B cell (primary cell): Measurements from ENCODE around the gene LRRC8B. TPM values are rescaled to one million over a fixed set of nuclear protein-coding genes. Genes with fewer than 3 reads are reported as not detected.

Experiments
- ATAC-seq: fragments of 200-7000 bp; cut with Tn5 transposase; one replicate; pipeline ENCODE4 v1.10.0; 2021; ENCODE audit warnings: low read depth, mild to moderate bottlenecking, moderate number of reproducible peaks, moderate library complexity
- CTCF ChIA-PET: fragments of 350-600 bp; sonication (Branson Sonifier 250); formaldehyde crosslinking; loops from one replicate; lab custom pipeline; 2021; ENCODE audit warnings: antibody characterized with exemption, inconsistent platforms; lab: Charles Lee
- POLR2A ChIA-PET: fragments of 350-600 bp; sonication (Branson Sonifier 250); formaldehyde crosslinking; loops from one replicate; lab custom pipeline; 2021; ENCODE audit warnings: antibody characterized with exemption; lab: Charles Lee
- DNase-seq: peaks from one replicate; pipeline ENCODE4 v3.0.0; 2013
- H2AFZ ChIP-seq: 2 replicates; pipeline ENCODE4 v1.6.1; 2012; ENCODE audit warnings: mild to moderate bottlenecking, low read depth, low read length; ENCODE audit not compliant: insufficient read depth, poor library complexity, severe bottlenecking
- H3K27ac ChIP-seq, 2 donors: 1 replicate in 1 of 2; 2 replicates in 1 of 2; pipeline ENCODE4 v1.5.1; 2012 to 2013; ENCODE audit warnings: low read length in 2 of 2, mild to moderate bottlenecking in 2 of 2, moderate library complexity in 1 of 2
- H3K27me3 ChIP-seq, 4 experiments: fragments of 200-600 bp in 1 of 4; sonication (generic) in 1 of 4; replicated peaks in 1 of 4; 1 replicate in 2 of 4; 2 replicates in 2 of 4; pipeline versions ENCODE4 v1.6.1 to v1.7.0; 2013 to 2016; ENCODE audit warnings: low read length in 3 of 4, mild to moderate bottlenecking in 2 of 4, mixed read lengths in 1 of 4, moderate library complexity in 1 of 4; ENCODE audit not compliant: insufficient read depth in 4 of 4, control insufficient read depth in 3 of 4; ENCODE audit errors: control extremely low read depth in 1 of 4
- H3K36me3 ChIP-seq, 2 experiments: replicated peaks in 1 of 2; 1 replicate in 1 of 2; 2 replicates in 1 of 2; pipeline versions ENCODE4 v1.6.1 to v1.7.1; 2013; ENCODE audit warnings: low read length in 1 of 2; ENCODE audit not compliant: insufficient read depth in 2 of 2, control insufficient read depth in 1 of 2; ENCODE audit errors: control extremely low read depth in 1 of 2, extremely low read depth in 1 of 2
- H3K4me1 ChIP-seq, 2 donors: fragments of 200-600 bp in 1 of 2; sonication (generic) in 1 of 2; 1 replicate in 1 of 2; 2 replicates in 1 of 2; pipeline versions ENCODE4 v1.5.1 to v1.6.1; 2013 to 2017; ENCODE audit warnings: low read length in 2 of 2; ENCODE audit not compliant: control insufficient read depth in 2 of 2, insufficient read depth in 2 of 2
- H3K4me2 ChIP-seq: replicated peaks from 2 replicates; pipeline ENCODE3; 2012; ENCODE audit warnings: mild to moderate bottlenecking, low read depth, low read length; ENCODE audit not compliant: poor library complexity, severe bottlenecking
- H3K4me3 ChIP-seq, 5 experiments: fragments of 200-600 bp in 1 of 5; sonication (generic) in 1 of 5; 1 replicate in 3 of 5; 2 replicates in 2 of 5; pipeline versions ENCODE4 v1.5.1 to v1.7.0; 2011 to 2016; ENCODE audit warnings: low read length in 4 of 5, mild to moderate bottlenecking in 4 of 5, low read depth in 2 of 5, control low read depth in 1 of 5, moderate library complexity in 1 of 5; ENCODE audit not compliant: insufficient read depth in 1 of 5; ENCODE audit errors: control extremely low read depth in 1 of 5, extremely low read depth in 1 of 5
- H3K79me2 ChIP-seq: fragments of 200-600 bp; sonication (generic); one replicate; pipeline ENCODE4 v1.6.0; 2016; ENCODE audit warnings: low read length; ENCODE audit not compliant: control insufficient read depth, insufficient read depth
- H3K9ac ChIP-seq: fragments of 200-600 bp; sonication (generic); 2 replicates; pipeline ENCODE4 v1.6.1; 2017; ENCODE audit warnings: mild to moderate bottlenecking, low read length, moderate library complexity
- H3K9me3 ChIP-seq, 3 donors: one replicate each; pipeline versions ENCODE4 v1.6.1 to v1.7.1; 2013; ENCODE audit warnings: low read length in 2 of 3; ENCODE audit not compliant: control insufficient read depth in 2 of 3, insufficient read depth in 1 of 3; ENCODE audit errors: control extremely low read depth in 1 of 3
- H4K20me1 ChIP-seq: 2 replicates; pipeline ENCODE4 v1.6.0; 2012; ENCODE audit warnings: mild to moderate bottlenecking, low read length; ENCODE audit not compliant: insufficient read depth, control insufficient read depth, poor library complexity, severe bottlenecking
- H3K27ac Mint-ChIP-seq: one replicate; pipeline ENCODE4 v1.8.0; 2021; ENCODE audit warnings: mixed read lengths
- H3K27me3 Mint-ChIP-seq: one replicate; pipeline ENCODE4 v1.8.0; 2021; ENCODE audit warnings: mixed read lengths
- H3K4me1 Mint-ChIP-seq: one replicate; pipeline ENCODE4 v1.8.0; 2021; ENCODE audit warnings: mixed read lengths
- H3K4me3 Mint-ChIP-seq: one replicate; pipeline ENCODE4 v1.8.0; 2021; ENCODE audit warnings: mixed read lengths
- H3K9me3 Mint-ChIP-seq: one replicate; pipeline ENCODE4 v1.8.0; 2022; ENCODE audit warnings: mixed read lengths; ENCODE audit not compliant: insufficient read depth
- CTCF ChIP-seq: fragments of 200-600 bp; IDR thresholded peaks from one replicate; pipeline ENCODE4 v1.8.0; 2022; ENCODE audit warnings: antibody characterized with exemption, mild to moderate bottlenecking
- EZH2 ChIP-seq: IDR thresholded peaks from 2 replicates; pipeline ENCODE4 v1.6.1; 2012; ENCODE audit warnings: borderline replicate concordance, low read depth, mild to moderate bottlenecking, moderate library complexity, low read length; ENCODE audit not compliant: insufficient read depth, poor library complexity, severe bottlenecking
- WGBS: methylation state at CpG from one replicate; pipeline ENCODE4 v1.1.5; 2013; ENCODE audit warnings: missing lambda C conversion rate; ENCODE audit not compliant: insufficient coverage; 5-methylcytosine and 5-hydroxymethylcytosine counted together
- intact Hi-C: fragments of 100-400 bp; cut with micrococcal nuclease; formaldehyde crosslinking; loops from one replicate; pipeline ENCODE4 v1.10.0; 2022
- polyA plus RNA-seq: library from polyadenylated mRNA; depleted of rRNA; stranded (reverse); fragments of >200 nt; gene quantifications from 2 replicates; pipeline ENCODE4 v1.2.3, GENCODE V29; 2012
- total RNA-seq, 2 donors: library from RNA; stranded (reverse); fragments of 120-200 nt in 1 of 2; gene quantifications; 1 replicate in 1 of 2; 2 replicates in 1 of 2; pipeline versions ENCODE4 v1.2.3 to v1.2.4, GENCODE V29; 2013 to 2022

Gene LRRC8B
- total and polyA plus RNA-seq, 2 donors (not counting 1 experiment from before 2014, with no cell fraction given): 2.2 to 9.9 TPM

- TF ChIP-seq EZH2 (no peak), CTCF (no peak)
- Histone ChIP-seq H3K9me3 (peaks cover 0 to 7% (median 0%) of the 10 kb centered on the region in 3 donors), H2AFZ (no peak overlapping the region), H3K36me3 (no peaks in the 10 kb centered on the region), H3K4me1 (peaks cover 2 to 3% of the 10 kb centered on the region in 2 donors), H3K27me3 (no peaks in the 10 kb centered on the region), H3K4me2 (no peak overlapping the region), H4K20me1 (no peaks in the 10 kb centered on the region), H3K27ac (no peak overlapping the region), H3K4me3 (no peak overlapping the region), H3K79me2 (no peaks in the 10 kb centered on the region), H3K9ac (no peak overlapping the region)
- peaks cover 1% of the 10 kb centered on the region for H3K4me1 Mint-ChIP-seq
- no peak for DNase-seq
- 100% methylated on average over 2 of the region's 2 CpGs for WGBS
- H3K9me3 Mint-ChIP-seq: peaks cover 3% of the 10 kb centered on the region
- ATAC-seq: no peak
- H3K4me3 Mint-ChIP-seq: no peak overlapping the region
- POLR2A ChIA-PET: interaction anchor here (0.6 kb wide), 1 partner anchor 14 kb away, joined by 4 read pairs; no protein-coding TSS in a partner anchor
- no peak overlapping the region for H3K27ac Mint-ChIP-seq
- intact Hi-C loops: loop anchor here (1.0 kb wide), 1 partner anchor 146 kb away; no protein-coding TSS in a partner anchor
- CTCF ChIA-PET: interaction anchor here (0.6 to 6.8 kb wide), 12 partner anchors 8 to 780 kb away, joined by 3 to 46 read pairs (median 4); no protein-coding TSS in a partner anchor
- H3K27me3 Mint-ChIP-seq: no peaks in the 10 kb centered on the region
Measured at GRCh38 chr1:89616844-89617627, 92.4 kb downstream of the LRRC8B start.

DNA sequence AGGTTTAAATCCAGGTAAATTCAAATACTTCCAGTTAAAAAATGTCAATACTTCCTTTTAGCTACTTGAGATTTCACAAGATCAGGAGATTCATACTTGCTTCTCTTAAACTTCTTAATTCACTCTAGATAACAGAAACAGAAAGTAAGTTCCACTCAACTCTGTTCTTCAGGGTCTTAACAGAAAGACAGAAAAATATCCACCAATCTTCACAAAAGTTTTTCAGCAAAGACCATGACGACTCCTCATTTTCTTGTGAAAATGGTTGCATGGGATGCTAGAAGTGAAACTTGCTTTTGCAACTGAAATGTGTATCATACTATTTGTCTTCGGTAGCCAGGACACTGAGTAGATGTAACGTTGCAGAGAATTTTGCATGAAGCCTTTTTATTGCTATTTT lies 96.0 kb downstream of the LRRC8B start:
- Histone ChIP-seq H4K20me1 (no peaks in the 10 kb centered on the region), H3K4me3 (no peak overlapping the region), H3K27me3 (no peaks in the 10 kb centered on the region), H3K9me3 (peaks cover 0 to 7% (median 0%) of the 10 kb centered on the region in 3 donors), H3K36me3 (no peaks in the 10 kb centered on the region), H3K4me1 (no peaks in the 10 kb centered on the region), H2AFZ (no peak overlapping the region), H3K27ac (no peak overlapping the region), H3K9ac (no peak overlapping the region), H3K4me2 (no peak overlapping the region), H3K79me2 (no peaks in the 10 kb centered on the region)
- POLR2A ChIA-PET: no interaction called here
- no peak for ATAC-seq
- no peak for DNase-seq
- no peak overlapping the region for H3K27ac Mint-ChIP-seq
- no peaks in the 10 kb centered on the region for H3K4me1 Mint-ChIP-seq
- no peak for TF ChIP-seq EZH2
- no peak for TF ChIP-seq CTCF
- peaks cover 3% of the 10 kb centered on the region for H3K9me3 Mint-ChIP-seq
- H3K4me3 Mint-ChIP-seq: no peak overlapping the region
- intact Hi-C loops: no loop called here
- CTCF ChIA-PET: interaction anchor here (2.1 to 6.8 kb wide), 2 partner anchors 8 to 142 kb away, joined by 5 to 46 read pairs; no protein-coding TSS in a partner anchor
- no peaks in the 10 kb centered on the region for H3K27me3 Mint-ChIP-seq
- no CpG with 5 or more reads among the region's 3 CpGs for WGBS
